GM23248 (cell line): ENCODE measurements around the gene PLSCR3. TPM values are rescaled to one million over a fixed set of nuclear protein-coding genes. Genes with fewer than 3 reads are reported as not detected.

Experiments
- DNase-seq: peaks from one replicate; pipeline ENCODE4 v3.0.0-alpha.2; 2015
- H2AFZ ChIP-seq: fragments of 200-600 bp; sonication (generic); 2 replicates; pipeline ENCODE4 v1.6.1; 2016; ENCODE audit warnings: antibody characterized with exemption
- H3F3A ChIP-seq: fragments of 200-600 bp; sonication (generic); 2 replicates; pipeline ENCODE4 v1.6.1; 2016; ENCODE audit warnings: mild to moderate bottlenecking, antibody characterized with exemption, mixed run types; ENCODE audit not compliant: insufficient read depth
- H3K27ac ChIP-seq: fragments of 200-600 bp; sonication (generic); 2 replicates; pipeline ENCODE4 v1.5.1; 2016; ENCODE audit warnings: mild to moderate bottlenecking
- H3K27me3 ChIP-seq: fragments of 200-600 bp; sonication (generic); replicated peaks from 2 replicates; pipeline ENCODE4 v1.6.1; 2016; ENCODE audit warnings: mild to moderate bottlenecking; ENCODE audit not compliant: insufficient read depth
- H3K36me3 ChIP-seq: fragments of 200-600 bp; sonication (generic); 2 replicates; pipeline ENCODE4 v1.6.1; 2016; ENCODE audit warnings: low read depth, mild to moderate bottlenecking
- H3K4me1 ChIP-seq: fragments of 200-600 bp; sonication (generic); 2 replicates; pipeline ENCODE4 v1.6.1; 2016; ENCODE audit warnings: mild to moderate bottlenecking; ENCODE audit not compliant: insufficient read depth
- H3K4me2 ChIP-seq: fragments of 200-600 bp; sonication (generic); one replicate; pipeline ENCODE4 v1.6.1; 2016; ENCODE audit warnings: mild to moderate bottlenecking; ENCODE audit not compliant: unreplicated experiment
- H3K4me3 ChIP-seq: fragments of 200-600 bp; sonication (generic); 2 replicates; pipeline ENCODE4 v1.5.1; 2016; ENCODE audit warnings: mild to moderate bottlenecking
- H3K79me2 ChIP-seq: fragments of 200-600 bp; sonication (generic); 2 replicates; pipeline ENCODE4 v1.6.1; 2016; ENCODE audit warnings: mild to moderate bottlenecking; ENCODE audit not compliant: insufficient read depth
- H3K9ac ChIP-seq: fragments of 200-600 bp; sonication (generic); 2 replicates; pipeline ENCODE4 v1.6.1; 2016; ENCODE audit warnings: mild to moderate bottlenecking
- H3K9me2 ChIP-seq: fragments of 200-600 bp; sonication (generic); 2 replicates; pipeline ENCODE4 v1.6.1; 2016; ENCODE audit warnings: mixed run types, mild to moderate bottlenecking, moderate library complexity; ENCODE audit not compliant: insufficient read depth
- H3K9me3 ChIP-seq: fragments of 200-600 bp; sonication (generic); one replicate; pipeline ENCODE4 v1.6.1; 2017; ENCODE audit warnings: low read depth
- H4K20me1 ChIP-seq: fragments of 200-600 bp; sonication (generic); 2 replicates; pipeline ENCODE4 v1.6.0; 2016; ENCODE audit not compliant: insufficient read depth
- EZH2 ChIP-seq: fragments of 200-600 bp; sonication (generic); IDR thresholded peaks from 2 replicates; pipeline ENCODE4 v1.6.1; 2018; ENCODE audit warnings: antibody characterized with exemption, mild to moderate bottlenecking; ENCODE audit not compliant: insufficient read depth, poor library complexity, severe bottlenecking
- EZH2phosphoT487 ChIP-seq: fragments of 200-600 bp; sonication (generic); IDR thresholded peaks from 2 replicates; pipeline ENCODE4 v1.6.1; 2018; ENCODE audit warnings: antibody characterized with exemption, moderate library complexity, mild to moderate bottlenecking, low read depth; ENCODE audit not compliant: insufficient read depth
- WGBS, 2 experiments: methylation state at CpG; one replicate each; pipeline ENCODE4 v1.1.6; 2015 to 2017; ENCODE audit warnings: low lambda C conversion rate in 2 of 2, low coverage in 1 of 2; ENCODE audit errors: missing lambda C conversion rate in 2 of 2; 5-methylcytosine and 5-hydroxymethylcytosine counted together
- in situ Hi-C: fragments of 300-500 bp; cut with MboI; formaldehyde crosslinking; loops from 2 replicates; pipeline ENCODE4 v1.15.0; 2020
- polyA plus RNA-seq: library from polyadenylated mRNA; unstranded; fragments of >200 nt; fragmentation: Nextera tagmentation; extraction: Ambion mirVana; gene quantifications from 2 replicates; pipeline ENCODE4 v1.2.1, GENCODE V29; 2016
- total RNA-seq: library from RNA; depleted of rRNA; stranded (reverse); fragments of >200 nt; shearing (Covaris generic); gene quantifications from 2 replicates; pipeline ENCODE4 v1.2.3, GENCODE V29; 2014

PLSCR3 gene
- total and polyA plus RNA-seq, 2 experiments from 2014 or later: 73.9 to 136 TPM

DNA sequence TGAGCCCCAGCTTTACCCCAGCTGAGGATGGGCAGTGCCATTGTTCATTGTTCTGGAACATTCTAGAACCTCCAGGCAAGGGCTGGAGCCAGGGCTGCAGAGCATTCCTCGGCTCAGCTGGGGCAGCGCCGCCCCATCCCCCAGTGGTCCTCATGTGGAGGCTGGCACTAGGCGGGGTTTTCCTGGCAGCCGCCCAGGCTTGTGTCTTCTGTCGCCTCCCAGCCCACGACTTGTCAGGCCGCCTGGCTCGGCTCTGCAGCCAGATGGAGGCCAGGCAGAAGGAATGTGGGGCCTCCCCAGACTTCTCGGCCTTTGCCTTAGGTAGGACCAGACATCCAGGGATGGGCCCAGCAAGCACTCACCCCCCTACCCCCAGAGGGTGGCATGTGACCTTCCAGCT is 39.3 kb downstream of the PLSCR3 start, which contains the start of gene TMEM95:
TSS of gene TMEM95 (plus strand) at position 104 of the 400 bp plus-strand sequence. CDS start at position 153, 49 bp downstream.
- Histone ChIP-seq H3K9me2 (no peaks in the 10 kb centered on the region), H3K27me3 (no peaks in the 10 kb centered on the region), H3F3A (peaks cover 17% of the 10 kb centered on the region), H3K9ac (peak within 1 kb of the TSS; percentile 100), H3K27ac (peak within 1 kb of the TSS; percentile 66), H4K20me1 (no peaks in the 10 kb centered on the region), H3K79me2 (peaks cover 38% of the 10 kb centered on the region), H3K36me3 (no peaks in the 10 kb centered on the region), H3K4me1 (peaks cover 19% of the 10 kb centered on the region), H3K9me3 (no peaks in the 10 kb centered on the region), H2AFZ (no peak within 1 kb of the TSS), H3K4me2 (peak within 1 kb of the TSS; percentile 97), H3K4me3 (peak within 1 kb of the TSS; percentile 98)
- DNase-seq: peak; percentile 54
- 11 to 12% methylated on average over 10 of the region's 10 CpGs for WGBS, 2 experiments
- in situ Hi-C loops: no loop called here
- TF ChIP-seq EZH2 (no peak), EZH2phosphoT487 (no peak)

DNA sequence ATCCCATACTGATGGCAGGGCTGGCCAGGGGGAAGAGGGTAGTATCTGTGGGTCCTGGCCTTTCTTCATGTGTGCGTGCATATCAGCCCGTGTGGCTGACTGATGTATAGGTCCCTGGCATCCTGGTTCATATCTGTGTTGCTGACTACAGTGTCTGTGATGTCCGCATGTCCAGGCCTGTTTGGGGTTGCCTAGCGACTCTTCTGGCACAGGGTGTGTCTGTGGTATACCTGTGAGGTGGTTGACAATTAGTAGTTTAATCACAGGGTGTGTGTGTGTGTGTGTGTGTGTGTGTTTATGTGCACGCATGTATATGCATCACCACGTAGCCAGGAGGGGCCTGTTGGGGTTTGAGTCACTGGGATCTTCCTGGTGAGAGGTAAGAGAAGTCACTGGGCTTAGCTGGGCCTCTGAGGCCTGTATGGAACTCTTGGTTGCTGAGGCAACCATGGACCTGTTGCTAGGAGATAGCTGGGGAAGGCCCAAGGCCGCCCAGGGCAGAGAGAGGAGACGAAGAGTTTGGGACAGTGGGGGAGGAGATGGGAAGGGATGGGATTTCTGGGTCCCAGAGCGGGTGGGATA is 40.0 kb downstream of the PLSCR3 start:
- H4K20me1 ChIP-seq: no peaks in the 10 kb centered on the region
- no peaks in the 10 kb centered on the region for H3K36me3 ChIP-seq
- in situ Hi-C loops: no loop called here
- H3K9me2 ChIP-seq: no peaks in the 10 kb centered on the region
- peak overlapping the region; percentile 98 for H3K4me3 ChIP-seq
- no peaks in the 10 kb centered on the region for H3K9me3 ChIP-seq
- H3K27me3 ChIP-seq: no peaks in the 10 kb centered on the region
- H3F3A ChIP-seq: peaks cover 17% of the 10 kb centered on the region
- 42 to 44% methylated on average over 9 of the region's 9 CpGs for WGBS, 2 experiments
- H3K27ac ChIP-seq: peak overlapping the region; percentile 66
- H3K9ac ChIP-seq: peak overlapping the region; percentile 100
- peak; percentile 87 for DNase-seq
- H3K4me2 ChIP-seq: peak overlapping the region; percentile 97
- no peak overlapping the region for H2AFZ ChIP-seq
- H3K79me2 ChIP-seq: peaks cover 38% of the 10 kb centered on the region
- peaks cover 26% of the 10 kb centered on the region for H3K4me1 ChIP-seq
- TF ChIP-seq EZH2: no peak

DNA sequence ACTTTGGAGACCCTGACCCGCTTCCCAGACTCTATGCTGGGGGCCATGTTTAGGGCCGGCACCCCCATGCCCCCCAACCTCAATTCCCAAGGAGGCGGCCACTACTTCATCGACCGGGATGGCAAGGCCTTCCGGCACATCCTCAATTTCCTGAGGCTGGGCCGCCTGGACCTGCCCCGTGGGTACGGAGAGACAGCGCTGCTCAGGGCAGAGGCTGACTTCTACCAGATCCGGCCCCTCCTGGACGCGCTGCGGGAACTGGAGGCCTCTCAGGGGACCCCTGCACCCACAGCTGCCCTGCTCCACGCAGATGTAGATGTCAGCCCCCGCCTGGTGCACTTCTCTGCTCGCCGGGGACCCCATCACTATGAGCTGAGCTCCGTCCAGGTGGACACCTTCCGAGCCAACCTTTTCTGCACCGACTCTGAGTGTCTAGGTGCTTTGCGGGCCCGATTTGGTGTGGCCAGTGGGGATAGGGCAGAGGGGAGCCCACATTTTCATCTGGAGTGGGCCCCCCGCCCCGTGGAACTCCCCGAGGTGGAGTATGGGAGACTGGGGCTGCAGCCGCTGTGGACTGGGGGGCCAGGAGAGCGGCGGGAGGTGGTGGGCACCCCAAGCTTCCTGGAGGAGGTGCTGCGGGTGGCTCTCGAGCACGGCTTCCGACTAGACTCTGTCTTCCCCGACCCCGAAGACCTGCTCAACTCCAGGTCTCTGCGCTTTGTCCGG is 41.3 kb downstream of the PLSCR3 start:
- WGBS, 2 experiments: 40 to 47% methylated on average over 28 to 34 of the region's 37 CpGs
- no peaks in the 10 kb centered on the region for H4K20me1 ChIP-seq
- peak overlapping the region; percentile 100 for H3K9ac ChIP-seq

GRCh38 chr17:7352503-7352889 is 41.8 kb downstream of the PLSCR3 start:
- WGBS, 2 experiments: 7 to 11% methylated on average over 10 of the region's 10 CpGs
- TF ChIP-seq EZH2phosphoT487 (no peak), EZH2 (no peak)
- Histone ChIP-seq H3K9me3 (no peaks in the 10 kb centered on the region), H3K9ac (peak overlapping the region; percentile 100), H3K9me2 (no peaks in the 10 kb centered on the region), H2AFZ (peak overlapping the region; percentile 66), H3K4me3 (peak overlapping the region; percentile 98), H4K20me1 (no peaks in the 10 kb centered on the region), H3F3A (peaks cover 17% of the 10 kb centered on the region), H3K79me2 (peaks cover 38% of the 10 kb centered on the region), H3K4me2 (peak overlapping the region; percentile 97), H3K36me3 (no peaks in the 10 kb centered on the region), H3K4me1 (peaks cover 37% of the 10 kb centered on the region), H3K27ac (peak overlapping the region; percentile 100), H3K27me3 (no peaks in the 10 kb centered on the region)
- DNase-seq: no peak
- in situ Hi-C loops: no loop called here

More for the DNA sequence above, 41.3 kb downstream of the PLSCR3 start:
- Histone ChIP-seq H3K79me2 (peaks cover 38% of the 10 kb centered on the region), H3K27ac (peak overlapping the region; percentile 100; the same call in 1 of the 2 replicates), H3K9me3 (no peaks in the 10 kb centered on the region), H3K36me3 (no peaks in the 10 kb centered on the region), H3K9me2 (no peaks in the 10 kb centered on the region), H2AFZ (no peak overlapping the region), H3K4me1 (peaks cover 37% of the 10 kb centered on the region), H3K4me3 (peak overlapping the region; percentile 98), H3K27me3 (no peaks in the 10 kb centered on the region), H3K4me2 (peak overlapping the region; percentile 97), H3F3A (peaks cover 17% of the 10 kb centered on the region)
- no peak for TF ChIP-seq EZH2phosphoT487
- TF ChIP-seq EZH2: no peak
- in situ Hi-C loops: no loop called here
- DNase-seq: peak; percentile 49
